OCI-LY3 (cell line): ENCODE results near the gene SSBP4.

Source experiments
- H2AFZ ChIP-seq: fragments of 200-600, 300-600 bp; shearing (Covaris generic); 2 replicates; pipeline ENCODE4 v1.6.0; 2014; ENCODE audit warnings: antibody characterized with exemption, low read depth, low read length
- H3K27ac ChIP-seq: fragments of 200-600, 300-600 bp; sonication (generic); 2 replicates; pipeline ENCODE4 v1.5.1; 2014; ENCODE audit warnings: mild to moderate bottlenecking, low read length, moderate library complexity, mixed read lengths
- H3K27me3 ChIP-seq: fragments of 200-600, 300-600 bp; sonication (generic); 2 replicates; pipeline ENCODE4 v1.6.1; 2014; ENCODE audit warnings: low read depth, low read length, mixed read lengths
- H3K36me3 ChIP-seq: fragments of 200-600, 300-600 bp; sonication (generic); replicated peaks from 2 replicates; pipeline ENCODE3; 2014; ENCODE audit warnings: low read depth, low read length, mixed read lengths
- H3K4me1 ChIP-seq: fragments of 300-600, 200-600 bp; sonication (generic); 2 replicates; pipeline ENCODE4 v1.6.1; 2014; ENCODE audit warnings: low read length, mixed read lengths
- H3K4me2 ChIP-seq: fragments of 200-600, 300-600 bp; sonication (generic); 2 replicates; pipeline ENCODE4 v1.6.1; 2014; ENCODE audit warnings: low read length, mixed read lengths
- H3K4me3 ChIP-seq: fragments of 300-600, 200-600 bp; sonication (generic); 2 replicates; pipeline ENCODE4 v1.5.1; 2014; ENCODE audit warnings: antibody characterized with exemption, mild to moderate bottlenecking, low read length, moderate library complexity
- H3K79me2 ChIP-seq: fragments of 300-600, 200-600 bp; shearing (Covaris generic); 2 replicates; pipeline ENCODE4 v1.6.1; 2014; ENCODE audit warnings: mild to moderate bottlenecking, low read length, mixed read lengths
- H3K9ac ChIP-seq: fragments of 300-600, 200-600 bp; shearing (Covaris generic); 2 replicates; pipeline ENCODE4 v1.6.0; 2014; ENCODE audit warnings: mild to moderate bottlenecking, low read length, moderate library complexity
- H3K9me3 ChIP-seq: fragments of 200-600, 300-600 bp; shearing (Covaris generic); 2 replicates; pipeline ENCODE4 v1.6.1; 2014; ENCODE audit warnings: low read length, mixed read lengths; ENCODE audit not compliant: insufficient read depth
- H4K20me1 ChIP-seq: fragments of 200-600, 300-600 bp; sonication (generic); 2 replicates; pipeline ENCODE4 v1.6.1; 2016; ENCODE audit warnings: low read length, mixed read lengths; ENCODE audit not compliant: insufficient read depth
- CTCF ChIP-seq: fragments of 200-600, 300-600 bp; sonication (generic); IDR thresholded peaks from 2 replicates; pipeline ENCODE4 v1.5.1; 2014; ENCODE audit warnings: antibody characterized with exemption, low read length, low read depth
- EZH2phosphoT487 ChIP-seq: fragments of 200-600 bp; shearing (Covaris generic); IDR thresholded peaks from 2 replicates; pipeline ENCODE4 v1.6.1; 2018; ENCODE audit warnings: antibody characterized with exemption, mixed run types, low read depth

The SSBP4 gene

GRCh38 chr19:18419699-18420460, 682 bp downstream of the SSBP4 start:
- Histone ChIP-seq H4K20me1 (peaks cover 34% of the 10 kb centered on the region), H3K79me2 (peaks cover 48% of the 10 kb centered on the region), H3K27ac (no peak overlapping the region), H3K4me3 (peak overlapping the region; percentile 80), H3K9ac (peak overlapping the region; percentile 68), H3K9me3 (no peaks in the 10 kb centered on the region), H3K4me1 (peaks cover 30% of the 10 kb centered on the region), H3K27me3 (peaks cover 14% of the 10 kb centered on the region), H3K36me3 (no peaks in the 10 kb centered on the region), H2AFZ (no peak overlapping the region), H3K4me2 (peak overlapping the region; percentile 94)
- no peak for TF ChIP-seq CTCF
- TF ChIP-seq EZH2phosphoT487: no peak

- H3K36me3 ChIP-seq: no peaks in the 10 kb centered on the region
- TF ChIP-seq CTCF (no peak), EZH2phosphoT487 (no peak)
- peaks cover 7% of the 10 kb centered on the region for H3K27me3 ChIP-seq
- H4K20me1 ChIP-seq: peaks cover 43% of the 10 kb centered on the region
- H3K4me3 ChIP-seq: peak overlapping the region; percentile 80
- H3K9ac ChIP-seq: no peak overlapping the region
- peak overlapping the region; percentile 94 for H3K4me2 ChIP-seq
- H3K4me1 ChIP-seq: peaks cover 30% of the 10 kb centered on the region
- H2AFZ ChIP-seq: no peak overlapping the region
- peaks cover 48% of the 10 kb centered on the region for H3K79me2 ChIP-seq
- no peak overlapping the region for H3K27ac ChIP-seq
- no peaks in the 10 kb centered on the region for H3K9me3 ChIP-seq
Measured at GRCh38 chr19:18420930-18421329, 1.7 kb downstream of the SSBP4 start.

GRCh38 chr19:18421371-18421959, 2.3 kb downstream of the SSBP4 start:
- no peak for TF ChIP-seq CTCF
- no peak for TF ChIP-seq EZH2phosphoT487
- Histone ChIP-seq H2AFZ (no peak overlapping the region), H3K36me3 (no peaks in the 10 kb centered on the region), H3K9ac (no peak overlapping the region), H4K20me1 (peaks cover 49% of the 10 kb centered on the region), H3K9me3 (no peaks in the 10 kb centered on the region), H3K4me1 (peaks cover 30% of the 10 kb centered on the region), H3K4me3 (peak overlapping the region; percentile 80; the same call in 1 of the 2 replicates), H3K27ac (no peak overlapping the region), H3K4me2 (peak overlapping the region; percentile 94), H3K79me2 (peaks cover 48% of the 10 kb centered on the region), H3K27me3 (peaks cover 7% of the 10 kb centered on the region)

DNA sequence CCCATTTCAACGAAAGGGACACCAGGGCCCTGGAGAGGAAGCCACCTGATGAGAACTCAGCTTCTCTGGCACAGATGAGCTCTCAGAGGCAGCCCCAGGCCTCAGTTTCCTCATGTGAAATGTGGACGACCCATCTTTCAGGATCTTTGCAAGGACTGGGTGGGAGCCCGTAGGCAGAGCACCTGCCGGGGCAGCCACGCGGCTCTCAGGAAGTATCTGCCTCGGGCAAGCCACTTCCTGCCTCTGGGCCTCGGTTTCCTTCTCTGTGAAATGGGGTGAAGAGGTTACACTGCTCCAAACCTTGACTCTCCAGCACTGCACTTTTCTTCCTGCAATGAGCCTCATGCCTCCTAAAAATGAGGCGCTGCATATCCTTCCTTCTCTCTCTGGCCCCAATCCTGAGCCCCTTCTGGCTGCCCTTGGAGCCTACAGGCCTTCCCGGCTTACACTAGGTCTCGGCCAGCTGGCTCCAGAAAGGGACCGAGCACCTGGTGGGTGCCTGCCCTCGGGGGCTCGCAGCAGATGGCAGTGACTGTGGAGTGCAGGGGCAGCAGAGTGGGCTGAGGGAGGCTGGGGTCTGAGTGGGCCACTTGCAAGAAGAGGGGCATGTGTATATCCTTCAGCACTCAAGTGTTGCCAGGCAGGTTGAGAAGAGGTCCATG, 3.5 kb downstream of the SSBP4 start:
- H3K79me2 ChIP-seq: peaks cover 48% of the 10 kb centered on the region

More for the DNA sequence above, 3.5 kb downstream of the SSBP4 start:
- peak overlapping the region; percentile 45 for H3K4me2 ChIP-seq
- no peak overlapping the region for H3K9ac ChIP-seq
- H3K4me3 ChIP-seq: peak overlapping the region; percentile 4; the same call in 1 of the 2 replicates
- H3K27me3 ChIP-seq: no peaks in the 10 kb centered on the region
- H2AFZ ChIP-seq: no peak overlapping the region
- no peaks in the 10 kb centered on the region for H3K36me3 ChIP-seq
- no peak overlapping the region for H3K27ac ChIP-seq
- H3K4me1 ChIP-seq: peaks cover 30% of the 10 kb centered on the region
- TF ChIP-seq CTCF (no peak), EZH2phosphoT487 (no peak)
- peaks cover 61% of the 10 kb centered on the region for H4K20me1 ChIP-seq
- H3K9me3 ChIP-seq: no peaks in the 10 kb centered on the region
